Adipocyte (in vitro differentiated cells): ENCODE results near the gene TMEM259.
A peak's percentile ranks its signal among the peaks of the same experiment; 100 is the strongest.

ENCODE experiments used
- DNase-seq: peaks from one replicate; pipeline ENCODE4 v3.0.0-alpha.2; 2015; ENCODE audit warnings: low read depth
- H3K27me3 ChIP-seq: replicated peaks from 2 replicates; pipeline ENCODE4 v1.7.0; 2013; ENCODE audit warnings: mild to moderate bottlenecking, low read length, moderate library complexity; ENCODE audit not compliant: control insufficient read depth, insufficient read depth
- H3K36me3 ChIP-seq: 2 replicates; pipeline ENCODE4 v1.7.0; 2013; ENCODE audit warnings: low read length, mild to moderate bottlenecking, moderate library complexity; ENCODE audit not compliant: control insufficient read depth, insufficient read depth, severe bottlenecking
- H3K4me1 ChIP-seq: 2 replicates; pipeline ENCODE4 v1.7.0; 2013; ENCODE audit warnings: mild to moderate bottlenecking, low read length, moderate library complexity; ENCODE audit not compliant: control insufficient read depth, insufficient read depth
- H3K4me3 ChIP-seq: 2 replicates; pipeline ENCODE4 v1.7.0; 2013; ENCODE audit warnings: mild to moderate bottlenecking, low read length, moderate library complexity
- H3K9ac ChIP-seq: 2 replicates; pipeline ENCODE4 v1.7.0; 2013; ENCODE audit warnings: mild to moderate bottlenecking, low read length, moderate library complexity
- H3K9me3 ChIP-seq: 2 replicates; pipeline ENCODE4 v1.7.0; 2013; ENCODE audit warnings: mild to moderate bottlenecking, low read length, moderate library complexity; ENCODE audit not compliant: control insufficient read depth

TMEM259 gene

GRCh38 chr19:1042689-1043511, 22.0 kb upstream of the TMEM259 start:
- Histone ChIP-seq H3K9me3 (no peaks in the 10 kb centered on the region), H3K36me3 (peaks cover 7% of the 10 kb centered on the region), H3K4me3 (no peak overlapping the region), H3K4me1 (peaks cover 35% of the 10 kb centered on the region), H3K27me3 (no peaks in the 10 kb centered on the region), H3K9ac (no peak overlapping the region)
- DNase-seq, result no peak

GRCh38 chr19:1041835-1042685, 21.1 kb upstream of the TMEM259 start:
- Histone ChIP-seq H3K4me3 (peak overlapping the region; percentile 85), H3K9ac (peak overlapping the region; percentile 77), H3K36me3 (peaks cover 14% of the 10 kb centered on the region), H3K4me1 (peaks cover 35% of the 10 kb centered on the region), H3K9me3 (no peaks in the 10 kb centered on the region), H3K27me3 (no peaks in the 10 kb centered on the region)
- DNase-seq, result no peak

GRCh38 chr19:1041272-1041834, 20.4 kb upstream of the TMEM259 start:
- Histone ChIP-seq H3K9me3 (no peaks in the 10 kb centered on the region), H3K4me3 (peak overlapping the region; percentile 85)
- no peak for DNase-seq

GRCh38 chr19:1040476-1041271, 19.8 kb upstream of the TMEM259 start:
- Histone ChIP-seq H3K9ac (peak overlapping the region; percentile 77), H3K4me3 (peak overlapping the region; percentile 85), H3K4me1 (peaks cover 35% of the 10 kb centered on the region), H3K36me3 (peaks cover 24% of the 10 kb centered on the region), H3K9me3 (no peaks in the 10 kb centered on the region), H3K27me3 (no peaks in the 10 kb centered on the region)
- peak; percentile 92 for DNase-seq

More at GRCh38 chr19:1041272-1041834, 20.4 kb upstream of the TMEM259 start:
- H3K4me1 ChIP-seq, result peaks cover 35% of the 10 kb centered on the region
- no peaks in the 10 kb centered on the region for H3K27me3 ChIP-seq
- H3K9ac ChIP-seq, result peak overlapping the region; percentile 77
- peaks cover 18% of the 10 kb centered on the region for H3K36me3 ChIP-seq

GRCh38 chr19:1039646-1040475, 18.9 kb upstream of the TMEM259 start, which contains the start of gene ABCA7:
ABCA7 (plus strand) TSS chr19:1040107; CDS start chr19:1041362, 1,255 bp downstream.
- peak within 1 kb of the TSS; percentile 85 for H3K4me3 ChIP-seq
- peaks cover 35% of the 10 kb centered on the region for H3K4me1 ChIP-seq
- DNase-seq, result peak; percentile 97
- H3K9me3 ChIP-seq, result no peaks in the 10 kb centered on the region
- H3K27me3 ChIP-seq, result no peaks in the 10 kb centered on the region
- peaks cover 30% of the 10 kb centered on the region for H3K36me3 ChIP-seq
- H3K9ac ChIP-seq, result peak within 1 kb of the TSS; percentile 77

- H3K9me3 ChIP-seq, result no peaks in the 10 kb centered on the region
- H3K27me3 ChIP-seq, result no peaks in the 10 kb centered on the region
- peaks cover 35% of the 10 kb centered on the region for H3K4me1 ChIP-seq
- H3K36me3 ChIP-seq, result peaks cover 30% of the 10 kb centered on the region
- H3K4me3 ChIP-seq, result peak overlapping the region; percentile 85
- peak overlapping the region; percentile 77 for H3K9ac ChIP-seq
- DNase-seq, result peak; percentile 19
Measured at GRCh38 chr19:1038978-1039645, 18.2 kb upstream of the TMEM259 start.

GRCh38 chr19:1037621-1038064, 16.7 kb upstream of the TMEM259 start:
- DNase-seq, result no peak
- Histone ChIP-seq H3K36me3 (peaks cover 38% of the 10 kb centered on the region), H3K4me1 (peaks cover 30% of the 10 kb centered on the region), H3K4me3 (no peak overlapping the region), H3K9me3 (no peaks in the 10 kb centered on the region), H3K9ac (peak overlapping the region; percentile 20), H3K27me3 (no peaks in the 10 kb centered on the region)

GRCh38 chr19:1035998-1036621, 15.2 kb upstream of the TMEM259 start:
- H3K4me3 ChIP-seq, result no peak overlapping the region
- no peaks in the 10 kb centered on the region for H3K27me3 ChIP-seq
- peaks cover 16% of the 10 kb centered on the region for H3K4me1 ChIP-seq
- no peak overlapping the region for H3K9ac ChIP-seq
- no peaks in the 10 kb centered on the region for H3K9me3 ChIP-seq
- peaks cover 49% of the 10 kb centered on the region for H3K36me3 ChIP-seq
- no peak for DNase-seq

GRCh38 chr19:1032264-1032867, 11.4 kb upstream of the TMEM259 start:
- H3K9ac ChIP-seq, result no peak overlapping the region
- peaks cover 42% of the 10 kb centered on the region for H3K36me3 ChIP-seq
- no peaks in the 10 kb centered on the region for H3K9me3 ChIP-seq
- no peak overlapping the region for H3K4me3 ChIP-seq
- H3K27me3 ChIP-seq, result no peaks in the 10 kb centered on the region
- no peak for DNase-seq
- peaks cover 13% of the 10 kb centered on the region for H3K4me1 ChIP-seq
